SH-SY5Y (cell line): ENCODE data around the gene OSBPL10.

Experiments used
- GATA2 ChIP-seq: IDR thresholded peaks from 2 replicates; pipeline ENCODE4 v1.6.1; 2011; ENCODE audit warnings: mild to moderate bottlenecking, low read depth, low read length
- GATA3 ChIP-seq: IDR thresholded peaks from 2 replicates; pipeline ENCODE4 v1.6.1; 2011; ENCODE audit warnings: low read depth, mild to moderate bottlenecking, low read length, moderate library complexity

DNA sequence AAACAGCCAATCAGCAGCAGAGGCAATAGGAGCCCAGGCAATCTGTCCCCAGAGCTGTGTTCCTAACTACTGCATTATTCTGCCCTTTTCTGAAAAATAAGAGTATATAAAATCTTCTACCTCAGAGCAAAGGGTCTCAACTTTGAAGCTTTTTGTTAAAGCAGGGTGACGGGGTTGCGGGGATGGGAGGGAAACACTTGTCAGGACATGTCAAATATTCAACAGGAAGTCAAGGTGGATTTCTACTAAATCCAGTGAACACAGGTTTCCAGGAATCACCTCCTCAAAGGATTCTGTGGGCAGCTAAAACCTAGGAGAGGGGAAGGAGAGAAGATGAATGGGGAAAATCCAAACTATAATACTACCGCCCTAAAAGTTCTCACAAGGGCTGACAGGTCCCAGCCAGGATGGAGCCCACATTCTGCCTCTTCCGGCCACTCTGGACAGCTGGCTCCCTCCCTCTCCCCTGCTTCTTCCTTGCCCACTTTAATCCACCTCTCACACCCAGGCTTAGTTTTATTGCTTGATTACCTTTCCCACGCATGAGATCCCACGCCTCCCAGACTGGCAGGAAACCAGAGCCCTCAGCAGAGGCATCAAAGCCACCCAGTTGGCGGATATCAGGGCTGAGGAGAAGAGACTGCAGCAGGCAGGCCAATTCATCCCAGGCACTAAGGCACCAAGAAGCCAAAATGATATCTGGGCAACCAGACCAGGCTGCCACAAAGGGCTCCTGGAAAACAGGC, 77.2 kb downstream of the OSBPL10 start:
- TF ChIP-seq GATA2 (no peak), GATA3 (no peak)
